NCI-H345 (cell line): Measurements from ENCODE around the gene SPDEF.

ENCODE experiments used
- DNase-seq: peaks from one replicate; lab custom pipeline; 2025; lab: John Stamatoyannopoulos, UW

SPDEF gene

DNA sequence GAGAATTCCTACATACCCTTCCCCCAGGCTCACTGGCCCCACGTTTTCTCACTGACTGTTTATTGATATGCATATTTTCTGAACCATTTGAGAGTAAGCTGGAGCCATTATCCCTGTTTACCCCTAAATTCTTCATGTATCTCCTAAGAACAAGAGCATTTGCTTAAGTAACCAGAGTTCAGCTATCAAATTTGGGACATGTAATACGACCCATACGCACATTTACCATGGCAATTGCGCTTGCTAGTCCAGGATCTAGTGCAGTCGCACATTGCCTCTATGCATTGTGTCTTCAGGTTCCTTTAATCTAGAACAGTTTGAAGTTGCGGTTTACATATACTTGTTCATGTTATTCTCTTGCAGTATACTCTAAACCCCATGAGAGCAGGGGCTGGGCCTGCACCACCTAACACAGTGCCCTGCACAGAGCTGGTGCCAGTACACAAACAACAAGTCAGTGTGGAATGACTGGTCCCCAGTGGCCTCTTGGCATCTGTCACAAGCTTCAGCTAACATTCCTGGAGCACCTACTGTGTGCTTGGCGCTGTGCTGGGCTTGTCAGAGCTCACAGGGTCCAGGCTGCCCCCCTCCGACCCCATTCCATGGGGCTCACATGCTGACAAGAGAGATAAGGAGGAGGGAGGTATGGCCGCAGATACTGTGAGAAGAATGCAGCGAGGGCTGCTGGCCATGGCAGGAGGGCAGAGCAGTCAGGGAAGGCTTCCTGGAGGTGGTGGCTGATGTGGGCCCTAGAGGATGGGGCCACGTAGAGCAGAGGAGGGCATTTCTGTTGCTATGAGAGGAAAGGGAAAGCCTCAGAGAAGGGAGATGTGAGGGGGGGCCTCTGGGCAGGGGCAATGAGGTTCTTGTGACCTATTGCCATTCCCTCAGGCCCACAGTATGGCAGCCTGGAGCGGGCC, 28.1 kb downstream of the SPDEF start:
- no peak for DNase-seq

DNA sequence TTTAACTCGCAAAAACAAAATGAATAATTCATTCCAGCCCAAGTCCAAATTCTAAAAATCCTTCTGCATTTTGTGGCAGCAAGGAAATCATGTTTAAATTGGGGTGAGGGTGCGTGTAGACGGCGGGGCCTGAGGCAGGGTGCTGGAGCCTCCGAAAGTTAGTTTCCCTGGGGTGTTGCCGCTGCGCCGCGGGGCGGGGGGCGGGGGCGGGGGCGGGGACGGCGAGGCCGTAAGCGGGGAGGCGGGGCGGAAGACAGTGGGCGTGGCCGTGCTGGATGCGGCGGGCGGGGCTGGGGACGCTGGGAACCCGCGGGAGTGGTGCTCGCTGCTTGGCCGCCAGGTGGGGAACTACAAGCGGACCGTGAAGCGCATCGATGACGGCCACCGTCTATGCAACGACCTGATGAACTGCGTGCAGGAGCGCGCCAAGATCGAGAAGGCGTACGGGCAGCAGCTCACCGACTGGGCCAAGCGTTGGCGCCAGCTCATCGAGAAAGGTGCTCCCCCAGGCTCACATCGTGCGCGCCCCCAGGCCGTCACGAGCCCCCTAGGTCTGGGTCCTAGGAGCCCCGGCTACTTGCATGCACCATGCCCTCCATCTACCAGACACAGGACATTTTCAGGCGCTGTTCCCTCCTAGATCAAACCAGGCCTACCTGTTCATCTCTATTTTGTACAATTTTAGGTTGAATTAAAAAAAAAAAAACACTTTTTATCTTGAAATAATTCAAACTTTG, 29.0 kb downstream of the SPDEF start:
- peak; percentile 92 for DNase-seq

DNA sequence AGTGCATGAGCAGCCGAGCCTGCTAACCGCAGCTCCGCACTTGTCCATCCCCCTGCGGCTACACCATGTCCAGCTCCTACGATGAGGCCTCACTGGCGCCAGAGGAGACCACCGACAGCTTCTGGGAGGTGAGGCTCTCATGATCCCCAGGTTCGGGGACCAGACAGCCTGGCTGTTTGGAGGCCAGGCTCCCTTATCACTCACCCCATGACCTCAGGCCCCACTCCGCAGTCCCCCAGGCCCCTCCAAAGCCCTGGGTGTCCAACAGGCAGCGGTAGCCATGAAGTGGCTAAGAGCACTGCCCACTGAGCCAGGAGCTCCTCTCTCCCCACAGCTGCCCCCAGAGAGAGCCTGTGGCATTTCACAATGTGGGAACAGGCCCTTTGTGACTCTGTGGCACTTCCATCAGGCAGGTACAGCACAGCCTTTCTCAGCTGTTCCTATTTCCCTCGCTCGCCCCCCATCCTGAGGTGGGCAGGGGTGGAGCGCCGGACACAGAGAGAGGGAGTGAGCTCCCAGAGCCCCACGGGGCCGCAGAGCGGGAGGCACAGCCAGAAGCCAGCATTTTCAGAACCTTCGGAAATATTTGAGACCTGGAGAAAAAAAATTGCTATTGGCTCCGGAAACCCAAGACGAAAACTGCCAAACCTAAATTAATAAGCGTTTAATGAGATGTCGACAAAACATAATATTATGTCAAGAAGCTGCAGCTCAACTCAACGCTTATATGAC, 29.7 kb downstream of the SPDEF start:
- DNase-seq = no peak

DNA sequence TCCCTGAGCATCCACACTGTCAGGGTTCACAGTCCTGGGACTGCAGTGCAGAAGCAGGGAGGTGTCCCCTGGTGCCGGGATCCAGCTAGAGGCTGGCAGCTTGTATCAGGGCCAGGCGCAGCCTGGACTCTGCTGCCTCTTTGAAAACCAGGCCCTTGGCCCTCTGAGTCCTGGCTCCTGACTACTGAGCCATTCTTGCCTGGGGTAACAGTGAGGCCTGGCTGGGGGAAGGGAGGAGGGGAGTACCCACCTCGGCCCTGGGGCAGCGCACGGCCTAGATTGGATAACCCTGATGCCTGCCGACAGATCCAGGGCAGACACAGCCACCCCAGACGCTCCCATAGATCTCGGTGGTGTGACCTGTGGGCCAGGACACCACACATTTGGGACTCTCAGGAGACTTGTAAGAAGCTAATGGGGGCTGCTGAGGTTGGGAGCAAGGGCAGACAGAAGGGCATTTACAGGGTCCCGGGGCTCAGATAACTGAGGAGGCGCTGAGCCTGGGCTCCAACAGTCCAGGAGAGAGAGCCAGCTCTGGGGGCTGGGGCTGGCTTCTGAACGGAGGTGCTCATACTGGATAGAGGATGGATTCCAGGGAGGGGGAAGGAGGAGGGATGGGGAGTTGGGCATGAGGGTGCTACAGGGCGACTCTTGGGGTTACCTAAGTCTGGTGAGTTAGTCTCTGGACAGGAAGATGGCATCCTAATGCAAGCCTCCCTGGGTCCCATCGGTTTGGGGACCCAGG, 30.5 kb downstream of the SPDEF start:
- no peak for DNase-seq

GRCh38 chr6:34524971-34525370, 31.2 kb downstream of the SPDEF start:
- DNase-seq = no peak

DNA sequence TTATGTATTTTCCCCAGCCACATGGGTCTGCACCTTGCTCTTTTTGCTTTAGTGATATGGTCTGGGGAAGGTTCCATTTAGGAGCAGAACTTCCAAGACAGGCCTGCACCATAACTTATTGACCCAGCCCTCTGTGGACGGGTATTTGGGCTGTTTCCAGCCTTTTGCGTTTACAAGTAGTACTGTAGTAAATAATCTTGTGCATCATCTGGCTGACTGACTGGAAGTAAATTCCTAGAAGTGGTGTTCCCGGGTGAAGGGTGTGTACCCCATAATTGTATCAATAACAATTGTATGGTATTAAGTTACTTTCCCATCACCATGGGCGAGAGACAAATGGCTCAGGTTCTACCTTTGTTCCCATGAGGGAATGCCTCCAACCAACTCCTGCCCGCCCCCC, 31.6 kb downstream of the SPDEF start:
- DNase-seq = no peak

GRCh38 chr6:34523441-34524206, 32.5 kb downstream of the SPDEF start:
- no peak for DNase-seq

GRCh38 chr6:34522761-34523160, 33.4 kb downstream of the SPDEF start:
- DNase-seq = no peak

- no peak for DNase-seq
These were observed 34.5 kb downstream of the SPDEF start for GRCh38 chr6:34521463-34522285.

- no peak for DNase-seq
These were observed 35.3 kb downstream of the SPDEF start for GRCh38 chr6:34520645-34521462.

DNA sequence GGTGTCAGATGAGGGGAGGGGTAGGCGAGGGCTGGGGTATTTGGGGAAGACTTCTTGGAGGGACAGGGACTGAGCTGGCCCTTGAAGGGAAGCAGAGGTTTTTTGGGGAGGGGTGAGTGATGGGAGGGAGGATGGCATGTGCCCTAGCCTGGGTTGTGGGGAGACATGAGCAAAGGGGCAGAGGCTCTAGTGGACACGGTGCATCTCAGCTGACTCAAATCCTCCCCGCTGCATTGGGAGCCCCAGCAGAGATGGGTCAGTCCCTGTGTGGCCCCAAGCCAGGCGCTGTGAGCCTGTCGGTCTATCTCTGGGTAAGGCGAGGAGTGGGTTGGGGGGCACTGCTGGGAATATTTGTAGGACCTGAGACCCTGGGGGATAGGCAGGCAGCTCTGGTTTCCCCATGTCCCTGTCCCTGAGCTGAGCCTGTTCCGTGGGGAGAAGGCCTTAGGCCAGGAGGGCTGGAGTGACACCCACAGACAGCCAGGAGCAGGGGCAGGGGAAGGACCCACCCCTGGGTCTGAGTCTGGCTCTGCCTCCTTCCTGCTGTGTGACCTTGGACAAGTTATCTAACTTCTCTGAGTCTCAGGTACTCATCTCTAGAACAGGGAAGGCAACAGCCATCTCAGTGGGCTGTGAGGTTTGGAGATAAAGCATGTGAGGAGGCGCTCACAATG, 36.0 kb downstream of the SPDEF start:
- DNase-seq = no peak

- DNase-seq = no peak
These were observed 37.3 kb downstream of the SPDEF start for GRCh38 chr6:34518669-34519365.

GRCh38 chr6:34517966-34518365, 38.2 kb downstream of the SPDEF start:
- no peak for DNase-seq

GRCh38 chr6:34517461-34517881, 38.7 kb downstream of the SPDEF start:
- no peak for DNase-seq

DNA sequence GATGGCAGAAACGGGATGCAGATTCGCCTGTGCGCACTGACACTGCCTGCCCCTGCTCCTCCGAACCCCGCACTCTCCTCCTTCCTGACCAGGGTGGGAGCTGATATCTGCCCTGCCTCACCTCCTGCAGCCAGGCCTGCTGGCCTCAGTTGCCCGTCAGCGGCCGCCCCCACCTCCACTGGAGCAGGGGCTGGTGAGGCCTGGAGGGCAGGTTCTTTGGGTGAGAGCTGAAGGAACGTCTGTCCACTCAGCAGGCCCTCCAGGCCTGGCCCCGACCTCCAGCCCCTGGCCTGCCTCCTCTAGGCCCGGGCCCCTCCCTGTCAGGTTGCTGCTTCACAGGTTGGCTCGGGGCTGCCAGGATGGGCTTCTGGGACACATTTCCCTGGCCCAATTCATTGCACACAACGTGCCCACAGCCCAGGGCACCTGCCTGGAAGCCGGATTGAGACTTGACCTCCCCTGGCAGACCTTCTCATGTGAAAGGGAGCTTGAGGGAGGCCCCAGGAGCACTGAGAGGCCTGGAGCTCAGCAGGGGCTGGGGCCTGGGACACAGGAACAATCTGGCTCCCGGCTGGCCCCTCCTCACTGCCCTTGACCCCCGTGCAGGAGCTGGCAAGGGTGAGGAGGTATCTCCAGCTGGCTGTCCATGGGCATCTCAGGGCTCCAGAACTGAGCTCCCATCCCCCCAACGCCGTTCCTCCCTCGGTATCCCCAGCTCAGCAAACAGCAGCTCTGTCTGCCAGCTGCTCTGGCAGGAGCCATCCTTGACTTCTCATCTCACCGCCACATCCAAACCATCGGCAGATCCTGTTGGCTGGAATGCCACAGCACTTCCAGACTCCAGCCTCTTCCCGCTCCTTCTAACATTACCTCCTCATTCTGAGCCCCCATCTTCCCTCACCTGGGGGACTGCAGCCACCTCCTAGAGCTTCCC, 39.5 kb downstream of the SPDEF start:
- DNase-seq = no peak

GRCh38 chr6:34515473-34516387, 40.4 kb downstream of the SPDEF start:
- DNase-seq = no peak
